Astrocyte (in vitro differentiated cells and primary cell): Measurements from ENCODE around the gene THOC2. TPM values are rescaled to one million over a fixed set of nuclear protein-coding genes. Genes with fewer than 3 reads are reported as not detected.

Experiments
- DNase-seq: peaks from one replicate; pipeline ENCODE4 v3.0.0-alpha.2; 2010; ENCODE audit warnings: low read depth
- FAIRE-seq: peaks from 2 replicates; lab custom pipeline; 2011; peaks lifted over from hg19 to GRCh38; lab: Jason Lieb, UNC
- H2AFZ ChIP-seq: 2 replicates; pipeline ENCODE4 v1.6.0; 2012; ENCODE audit warnings: low read depth, low read length, inconsistent platforms
- H3K27ac ChIP-seq: 2 replicates; pipeline ENCODE4 v1.5.1; 2011; ENCODE audit warnings: low read depth, low read length, inconsistent platforms
- H3K27me3 ChIP-seq: 2 replicates; pipeline ENCODE4 v1.6.0; 2011; ENCODE audit warnings: low read length, inconsistent platforms; ENCODE audit not compliant: insufficient read depth
- H3K36me3 ChIP-seq: 2 replicates; pipeline ENCODE4 v1.5.1; 2011; ENCODE audit warnings: low read length, inconsistent platforms; ENCODE audit not compliant: insufficient read depth
- H3K4me1 ChIP-seq: 2 replicates; pipeline ENCODE4 v1.5.1; 2011; ENCODE audit warnings: low read length, inconsistent platforms; ENCODE audit not compliant: insufficient read depth
- H3K4me2 ChIP-seq: 2 replicates; pipeline ENCODE4 v1.6.0; 2012; ENCODE audit warnings: low read length, inconsistent platforms
- H3K4me3 ChIP-seq: 2 replicates; pipeline ENCODE4 v1.5.1; 2011; ENCODE audit warnings: low read depth, mild to moderate bottlenecking, low read length, inconsistent platforms; ENCODE audit not compliant: insufficient read depth
- H3K79me2 ChIP-seq: 2 replicates; pipeline ENCODE4 v1.6.0; 2012; ENCODE audit warnings: mild to moderate bottlenecking, low read length, inconsistent platforms; ENCODE audit not compliant: insufficient read depth
- H3K9ac ChIP-seq: 2 replicates; pipeline ENCODE4 v1.6.0; 2012; ENCODE audit warnings: mild to moderate bottlenecking, low read length, inconsistent platforms
- H3K9me3 ChIP-seq: 2 replicates; pipeline ENCODE4 v1.5.1; 2012; ENCODE audit warnings: low read depth, mild to moderate bottlenecking, low read length, inconsistent platforms; ENCODE audit not compliant: insufficient read depth
- H4K20me1 ChIP-seq: 2 replicates; pipeline ENCODE4 v1.6.0; 2012; ENCODE audit warnings: low read length, inconsistent platforms; ENCODE audit not compliant: insufficient read depth
- H3K27ac Mint-ChIP-seq: one replicate; pipeline ENCODE4 v1.8.0; 2021; ENCODE audit warnings: mild to moderate bottlenecking, mixed read lengths; ENCODE audit not compliant: unreplicated experiment
- H3K27me3 Mint-ChIP-seq: one replicate; pipeline ENCODE4 v1.8.0; 2021; ENCODE audit warnings: low read depth, mixed read lengths; ENCODE audit not compliant: unreplicated experiment
- H3K36me3 Mint-ChIP-seq: one replicate; pipeline ENCODE4 v1.8.0; 2021; ENCODE audit warnings: low read depth, mixed read lengths; ENCODE audit not compliant: unreplicated experiment
- H3K4me1 Mint-ChIP-seq: one replicate; pipeline ENCODE4 v1.8.0; 2021; ENCODE audit warnings: low read depth, mixed read lengths; ENCODE audit not compliant: unreplicated experiment
- H3K4me3 Mint-ChIP-seq: one replicate; pipeline ENCODE4 v1.8.0; 2021; ENCODE audit warnings: mild to moderate bottlenecking, moderate library complexity, mixed read lengths; ENCODE audit not compliant: unreplicated experiment
- H3K9me3 Mint-ChIP-seq: one replicate; pipeline ENCODE4 v1.8.0; 2021; ENCODE audit warnings: mild to moderate bottlenecking, mixed read lengths; ENCODE audit not compliant: unreplicated experiment
- EZH2 ChIP-seq: IDR thresholded peaks from 2 replicates; pipeline ENCODE4 v1.6.1; 2012; ENCODE audit warnings: mild to moderate bottlenecking, low read length, inconsistent platforms; ENCODE audit not compliant: insufficient read depth
- total RNA-seq: library from RNA; stranded (reverse); gene quantifications from 2 replicates; pipeline ENCODE4 v1.2.1, GENCODE V29; 2021
- TF ChIP-seq, protein P1 (sequence below): IDR thresholded peaks from 2 replicates; pipeline ENCODE4 v1.5.1; 2011; ENCODE audit warnings: low read depth, mild to moderate bottlenecking, inconsistent platforms, low read length, moderate library complexity; ENCODE audit not compliant: insufficient read depth

Gene THOC2
- total RNA-seq, 1 donor from 2014 or later: 64.8 TPM

DNA sequence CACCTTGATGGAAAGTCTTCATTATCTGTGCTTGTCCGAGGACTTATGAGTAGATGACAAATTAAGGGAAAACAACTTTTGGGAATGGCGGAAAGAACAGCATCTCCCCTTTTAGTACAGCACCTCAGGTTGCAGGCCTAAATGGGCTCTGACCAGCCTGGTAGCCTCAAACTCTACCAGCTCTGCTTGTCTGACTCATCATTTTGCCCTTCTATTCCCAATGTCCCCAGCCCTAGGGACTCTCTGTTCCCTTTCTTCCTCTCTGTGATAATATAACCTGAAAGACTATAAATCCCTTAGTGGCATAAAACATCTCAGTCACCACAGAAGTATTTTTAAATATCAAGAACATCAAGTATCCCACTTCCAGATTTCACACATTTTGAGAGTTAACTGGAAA, 121.9 kb downstream of the THOC2 start:
- Mint-ChIP-seq H3K4me1 (no peaks in the 10 kb centered on the region), H3K27ac (no peak overlapping the region), H3K27me3 (no peaks in the 10 kb centered on the region), H3K36me3 (peaks cover 3% of the 10 kb centered on the region), H3K4me3 (no peak overlapping the region), H3K9me3 (no peaks in the 10 kb centered on the region)
- H3K79me2 ChIP-seq: peaks cover 1% of the 10 kb centered on the region
- H3K4me1 ChIP-seq: no peaks in the 10 kb centered on the region
- no peaks in the 10 kb centered on the region for H3K9me3 ChIP-seq
- FAIRE-seq (no peak), DNase-seq (no peak)
- no peak overlapping the region for H3K4me2 ChIP-seq
- no peak overlapping the region for H3K4me3 ChIP-seq
- no peak overlapping the region for H3K9ac ChIP-seq
- no peak overlapping the region for H3K27ac ChIP-seq
- TF ChIP-seq, protein P1, sequence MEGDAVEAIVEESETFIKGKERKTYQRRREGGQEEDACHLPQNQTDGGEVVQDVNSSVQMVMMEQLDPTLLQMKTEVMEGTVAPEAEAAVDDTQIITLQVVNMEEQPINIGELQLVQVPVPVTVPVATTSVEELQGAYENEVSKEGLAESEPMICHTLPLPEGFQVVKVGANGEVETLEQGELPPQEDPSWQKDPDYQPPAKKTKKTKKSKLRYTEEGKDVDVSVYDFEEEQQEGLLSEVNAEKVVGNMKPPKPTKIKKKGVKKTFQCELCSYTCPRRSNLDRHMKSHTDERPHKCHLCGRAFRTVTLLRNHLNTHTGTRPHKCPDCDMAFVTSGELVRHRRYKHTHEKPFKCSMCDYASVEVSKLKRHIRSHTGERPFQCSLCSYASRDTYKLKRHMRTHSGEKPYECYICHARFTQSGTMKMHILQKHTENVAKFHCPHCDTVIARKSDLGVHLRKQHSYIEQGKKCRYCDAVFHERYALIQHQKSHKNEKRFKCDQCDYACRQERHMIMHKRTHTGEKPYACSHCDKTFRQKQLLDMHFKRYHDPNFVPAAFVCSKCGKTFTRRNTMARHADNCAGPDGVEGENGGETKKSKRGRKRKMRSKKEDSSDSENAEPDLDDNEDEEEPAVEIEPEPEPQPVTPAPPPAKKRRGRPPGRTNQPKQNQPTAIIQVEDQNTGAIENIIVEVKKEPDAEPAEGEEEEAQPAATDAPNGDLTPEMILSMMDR: no peak
- TF ChIP-seq EZH2: no peak
- no peak overlapping the region for H2AFZ ChIP-seq
- H3K36me3 ChIP-seq: peaks cover 15% of the 10 kb centered on the region
- H3K27me3 ChIP-seq: no peaks in the 10 kb centered on the region
- no peaks in the 10 kb centered on the region for H4K20me1 ChIP-seq

GRCh38 chrX:123607806-123608205, 125.0 kb downstream of the THOC2 start:
- Histone ChIP-seq H3K27ac (no peak overlapping the region), H3K4me1 (no peaks in the 10 kb centered on the region), H3K27me3 (no peaks in the 10 kb centered on the region), H2AFZ (no peak overlapping the region), H3K36me3 (peaks cover 15% of the 10 kb centered on the region), H3K9me3 (no peaks in the 10 kb centered on the region), H3K4me3 (no peak overlapping the region), H3K9ac (no peak overlapping the region), H4K20me1 (no peaks in the 10 kb centered on the region), H3K4me2 (no peak overlapping the region), H3K79me2 (no peaks in the 10 kb centered on the region)
- H3K27ac Mint-ChIP-seq: no peak overlapping the region
- H3K4me1 Mint-ChIP-seq: peaks cover 4% of the 10 kb centered on the region
- H3K36me3 Mint-ChIP-seq: peaks cover 3% of the 10 kb centered on the region
- no peak for TF ChIP-seq EZH2
- TF ChIP-seq, protein P1: no peak
- DNase-seq (no peak), FAIRE-seq (no peak)
- H3K9me3 Mint-ChIP-seq: no peaks in the 10 kb centered on the region
- H3K4me3 Mint-ChIP-seq: no peak overlapping the region
- no peaks in the 10 kb centered on the region for H3K27me3 Mint-ChIP-seq

GRCh38 chrX:123607270-123607669, 125.6 kb downstream of the THOC2 start:
- Histone ChIP-seq H3K27ac (no peak overlapping the region), H3K79me2 (no peaks in the 10 kb centered on the region), H3K9ac (no peak overlapping the region), H3K27me3 (no peaks in the 10 kb centered on the region), H3K4me2 (no peak overlapping the region), H3K4me3 (no peak overlapping the region), H2AFZ (no peak overlapping the region), H4K20me1 (no peaks in the 10 kb centered on the region), H3K36me3 (peaks cover 14% of the 10 kb centered on the region), H3K4me1 (no peaks in the 10 kb centered on the region), H3K9me3 (no peaks in the 10 kb centered on the region)
- Mint-ChIP-seq H3K4me1 (peaks cover 4% of the 10 kb centered on the region), H3K9me3 (no peaks in the 10 kb centered on the region), H3K4me3 (no peak overlapping the region), H3K27ac (no peak overlapping the region), H3K27me3 (no peaks in the 10 kb centered on the region), H3K36me3 (peaks cover 5% of the 10 kb centered on the region)
- no peak for DNase-seq
- TF ChIP-seq, protein P1: no peak
- TF ChIP-seq EZH2: no peak
- no peak for FAIRE-seq
